H9 (cell line): ENCODE results near the gene LRCH1. TPM values are rescaled to one million over a fixed set of nuclear protein-coding genes. Genes with fewer than 3 reads are reported as not detected.

Experiments
- DNase-seq: peaks from one replicate; pipeline ENCODE4 v3.0.0-alpha.2; 2017
- H2AFZ ChIP-seq: one replicate; pipeline ENCODE4 v1.6.1; 2013; ENCODE audit warnings: mild to moderate bottlenecking, low read length, control low read depth, moderate library complexity
- H2AK5ac ChIP-seq: 2 replicates; pipeline ENCODE4 v1.6.1; 2013; ENCODE audit warnings: low read length, control low read depth, mixed read lengths; ENCODE audit not compliant: insufficient read length
- H2BK120ac ChIP-seq: one replicate; pipeline ENCODE4 v1.6.1; 2013; ENCODE audit warnings: low read depth, mild to moderate bottlenecking, low read length, control low read depth, inconsistent platforms; ENCODE audit not compliant: poor library complexity, severe bottlenecking
- H2BK12ac ChIP-seq: 2 replicates; pipeline ENCODE4 v1.6.1; 2013; ENCODE audit warnings: low read length, control low read depth, mixed read lengths, low read depth; ENCODE audit not compliant: insufficient read length
- H2BK15ac ChIP-seq: 2 replicates; pipeline ENCODE4 v1.6.1; 2013; ENCODE audit warnings: low read depth, low read length, control low read depth
- H2BK20ac ChIP-seq: one replicate; pipeline ENCODE4 v1.6.1; 2013; ENCODE audit warnings: low read depth, mild to moderate bottlenecking, low read length, control low read depth, inconsistent platforms; ENCODE audit not compliant: poor library complexity, severe bottlenecking
- H2BK5ac ChIP-seq: 2 replicates; pipeline ENCODE4 v1.6.1; 2013; ENCODE audit warnings: low read length, control low read depth, mixed read lengths; ENCODE audit not compliant: insufficient read length
- H3K14ac ChIP-seq: 2 replicates; pipeline ENCODE4 v1.6.1; 2013; ENCODE audit warnings: low read length, control low read depth; ENCODE audit not compliant: insufficient read depth
- H3K18ac ChIP-seq: 2 replicates; pipeline ENCODE4 v1.6.1; 2013; ENCODE audit warnings: low read depth, mild to moderate bottlenecking, mixed read lengths, low read length, control low read depth; ENCODE audit not compliant: insufficient read length
- H3K23ac ChIP-seq: 2 replicates; pipeline ENCODE4 v1.6.1; 2013; ENCODE audit warnings: low read length, control low read depth, mixed read lengths, low read depth; ENCODE audit not compliant: insufficient read length
- H3K23me2 ChIP-seq: 2 replicates; pipeline ENCODE4 v1.6.1; 2013; ENCODE audit warnings: low read depth, mild to moderate bottlenecking, mixed read lengths, low read length, control low read depth; ENCODE audit not compliant: insufficient read length, poor library complexity, severe bottlenecking
- H3K27ac ChIP-seq: 2 replicates; pipeline ENCODE4 v1.5.1; 2013; ENCODE audit warnings: low read length, control low read depth, mixed read lengths, low read depth; ENCODE audit not compliant: insufficient read length
- H3K27me3 ChIP-seq: 2 replicates; pipeline ENCODE4 v1.6.1; 2013; ENCODE audit warnings: low read length, control low read depth, inconsistent platforms; ENCODE audit not compliant: insufficient read depth
- H3K4ac ChIP-seq: 2 replicates; pipeline ENCODE4 v1.6.1; 2013; ENCODE audit warnings: low read depth, mild to moderate bottlenecking, control low read depth, inconsistent platforms, low read length, moderate library complexity
- H3K4me1 ChIP-seq: 2 replicates; pipeline ENCODE4 v1.6.1; 2013; ENCODE audit warnings: low read length, control low read depth, inconsistent platforms; ENCODE audit not compliant: insufficient read depth
- H3K4me2 ChIP-seq: 2 replicates; pipeline ENCODE4 v1.6.1; 2013; ENCODE audit warnings: low read length, control low read depth, mixed read lengths; ENCODE audit not compliant: insufficient read length, insufficient read depth
- H3K56ac ChIP-seq: 2 replicates; pipeline ENCODE4 v1.6.1; 2013; ENCODE audit warnings: low read depth, mild to moderate bottlenecking, mixed read lengths, low read length, control low read depth; ENCODE audit not compliant: insufficient read length
- H3K79me1 ChIP-seq: 2 replicates; pipeline ENCODE4 v1.6.1; 2013; ENCODE audit warnings: low read depth, mild to moderate bottlenecking, moderate library complexity, low read length, control low read depth, inconsistent platforms; ENCODE audit not compliant: insufficient read depth, poor library complexity, severe bottlenecking
- H3K79me2 ChIP-seq: 2 replicates; pipeline ENCODE4 v1.6.1; 2013; ENCODE audit warnings: low read length, control low read depth, inconsistent platforms; ENCODE audit not compliant: insufficient read depth
- H3K9ac ChIP-seq: 2 replicates; pipeline ENCODE4 v1.6.1; 2013; ENCODE audit warnings: low read length, control low read depth, mixed read lengths; ENCODE audit not compliant: insufficient read length; ENCODE audit errors: extremely low read depth
- H3K9me3 ChIP-seq: one replicate; pipeline ENCODE4 v1.6.1; 2013; ENCODE audit warnings: low read depth, low read length, inconsistent platforms; ENCODE audit not compliant: control insufficient read depth
- H3T11ph ChIP-seq: one replicate; pipeline ENCODE4 v1.6.1; 2013; ENCODE audit warnings: mild to moderate bottlenecking, low read length, control low read depth, inconsistent platforms
- H4K20me1 ChIP-seq: one replicate; pipeline ENCODE4 v1.6.1; 2013; ENCODE audit not compliant: control insufficient read depth, insufficient read length, insufficient read depth
- H4K5ac ChIP-seq: 2 replicates; pipeline ENCODE4 v1.6.1; 2013; ENCODE audit warnings: low read depth, mild to moderate bottlenecking, mixed read lengths, low read length, control low read depth; ENCODE audit not compliant: insufficient read length
- H4K8ac ChIP-seq: replicated peaks from 2 replicates; pipeline ENCODE4 v1.6.1; 2013; ENCODE audit warnings: low read length, control low read depth, mixed read lengths, low read depth; ENCODE audit not compliant: insufficient read length
- H4K91ac ChIP-seq: 2 replicates; pipeline ENCODE4 v1.6.1; 2013; ENCODE audit warnings: low read depth, mild to moderate bottlenecking, moderate library complexity, mixed read lengths, low read length, control low read depth; ENCODE audit not compliant: insufficient read length
- H3K27ac Mint-ChIP-seq, 3 experiments: 2 replicates in 2 of 3; 3 replicates in 1 of 3; pipeline ENCODE4 v1.8.0; 2020 to 2021; ENCODE audit warnings: mixed read lengths in 3 of 3, mild to moderate bottlenecking in 1 of 3, moderate library complexity in 1 of 3
- H3K27me3 Mint-ChIP-seq: 2 replicates; pipeline ENCODE4 v1.8.0; 2021; ENCODE audit warnings: low read depth, mild to moderate bottlenecking, moderate library complexity, mixed read lengths
- H3K36me3 Mint-ChIP-seq, 3 experiments: 2 replicates in 2 of 3; 3 replicates in 1 of 3; pipeline ENCODE4 v1.8.0; 2020 to 2021; ENCODE audit warnings: low read depth in 3 of 3, mixed read lengths in 3 of 3; ENCODE audit not compliant: insufficient read depth in 1 of 3
- H3K4me1 Mint-ChIP-seq, 2 experiments: 2 replicates each; pipeline ENCODE4 v1.8.0; 2020; ENCODE audit warnings: mixed read lengths in 2 of 2
- H3K4me3 Mint-ChIP-seq, 2 experiments: 2 replicates in 1 of 2; 3 replicates in 1 of 2; pipeline ENCODE4 v1.8.0; 2020 to 2021; ENCODE audit warnings: mild to moderate bottlenecking in 2 of 2, mixed read lengths in 2 of 2, moderate library complexity in 1 of 2
- H3K9me3 Mint-ChIP-seq, 2 experiments: 2 replicates in 1 of 2; 3 replicates in 1 of 2; pipeline ENCODE4 v1.8.0; 2020; ENCODE audit warnings: mild to moderate bottlenecking in 2 of 2, mixed read lengths in 2 of 2, moderate library complexity in 1 of 2
- WGBS: extraction: QIAGEN DNeasy Blood & Tissue Kit; methylation state at CpG from one replicate; pipeline ENCODE4 v1.1.7; 2013; ENCODE audit warnings: missing lambda C conversion rate, low lambda C conversion rate, mixed read lengths; ENCODE audit not compliant: insufficient read length; ENCODE audit errors: extremely low coverage; 5-methylcytosine and 5-hydroxymethylcytosine counted together
- total RNA-seq: library from RNA; stranded (reverse); gene quantifications from 2 replicates; pipeline ENCODE4 v1.2.1, GENCODE V29; 2021
- TF ChIP-seq, protein P1 (sequence below): fragments of 200-600 bp; sonication (generic); conservative IDR thresholded peaks from 3 replicates; pipeline ENCODE4 v1.8.0; 2021; ENCODE audit warnings: antibody characterized with exemption, mild to moderate bottlenecking

The LRCH1 gene
- total RNA-seq, 1 experiment from 2014 or later: 8.0 TPM

GRCh38 chr13:46527237-46527636, 25.7 kb upstream of the LRCH1 start:
- H3K27ac Mint-ChIP-seq: no peak overlapping the region

More at GRCh38 chr13:46527237-46527636, 25.7 kb upstream of the LRCH1 start:
- DNase-seq: no peak
- Histone ChIP-seq H3T11ph (no peak overlapping the region), H4K20me1 (no peaks in the 10 kb centered on the region), H4K91ac (no peak overlapping the region), H3K9ac (no peak overlapping the region), H3K23ac (no peak overlapping the region), H3K4me1 (peaks cover 2% of the 10 kb centered on the region; the same call in 1 of the 2 replicates), H3K18ac (no peak overlapping the region), H4K8ac (no peak overlapping the region), H3K14ac (no peak overlapping the region), H3K23me2 (no peaks in the 10 kb centered on the region), H3K27ac (no peak overlapping the region), H3K79me2 (no peaks in the 10 kb centered on the region), H2BK15ac (no peak overlapping the region), H2BK20ac (no peak overlapping the region), H2BK5ac (no peak overlapping the region), H3K56ac (no peak overlapping the region), H3K4me2 (no peak overlapping the region), H2AFZ (no peak overlapping the region), H2BK12ac (no peak overlapping the region), H3K4ac (no peak overlapping the region), H3K9me3 (no peaks in the 10 kb centered on the region), H3K27me3 (no peaks in the 10 kb centered on the region), H3K79me1 (no peaks in the 10 kb centered on the region), H2BK120ac (no peak overlapping the region), H4K5ac (no peak overlapping the region), H2AK5ac (no peak overlapping the region)
- WGBS: no CpG with 5 or more reads among the region's 2 CpGs
- Mint-ChIP-seq H3K4me1 (peaks cover 0 to 3% of the 10 kb centered on the region in 2 experiments; a peak in 1 of 4 replicates), H3K9me3 (no peaks in the 10 kb centered on the region; a peak in 1 of 5 replicates), H3K27me3 (no peaks in the 10 kb centered on the region; the same call in 1 of the 2 replicates), H3K36me3 (no peaks in the 10 kb centered on the region), H3K4me3 (no peak overlapping the region)
- TF ChIP-seq, protein P1, sequence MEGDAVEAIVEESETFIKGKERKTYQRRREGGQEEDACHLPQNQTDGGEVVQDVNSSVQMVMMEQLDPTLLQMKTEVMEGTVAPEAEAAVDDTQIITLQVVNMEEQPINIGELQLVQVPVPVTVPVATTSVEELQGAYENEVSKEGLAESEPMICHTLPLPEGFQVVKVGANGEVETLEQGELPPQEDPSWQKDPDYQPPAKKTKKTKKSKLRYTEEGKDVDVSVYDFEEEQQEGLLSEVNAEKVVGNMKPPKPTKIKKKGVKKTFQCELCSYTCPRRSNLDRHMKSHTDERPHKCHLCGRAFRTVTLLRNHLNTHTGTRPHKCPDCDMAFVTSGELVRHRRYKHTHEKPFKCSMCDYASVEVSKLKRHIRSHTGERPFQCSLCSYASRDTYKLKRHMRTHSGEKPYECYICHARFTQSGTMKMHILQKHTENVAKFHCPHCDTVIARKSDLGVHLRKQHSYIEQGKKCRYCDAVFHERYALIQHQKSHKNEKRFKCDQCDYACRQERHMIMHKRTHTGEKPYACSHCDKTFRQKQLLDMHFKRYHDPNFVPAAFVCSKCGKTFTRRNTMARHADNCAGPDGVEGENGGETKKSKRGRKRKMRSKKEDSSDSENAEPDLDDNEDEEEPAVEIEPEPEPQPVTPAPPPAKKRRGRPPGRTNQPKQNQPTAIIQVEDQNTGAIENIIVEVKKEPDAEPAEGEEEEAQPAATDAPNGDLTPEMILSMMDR: no peak
